Nephron (organoid): ENCODE results near the gene CRYZL1.

Experiments
- H3K27ac Mint-ChIP-seq, 3 experiments: 2 replicates each; pipeline ENCODE4 v1.8.0; 2020; ENCODE audit warnings: mixed read lengths in 3 of 3, mild to moderate bottlenecking in 2 of 3, moderate library complexity in 1 of 3
- H3K27me3 Mint-ChIP-seq: 2 replicates; pipeline ENCODE4 v1.8.0; 2021; ENCODE audit warnings: low read depth, mild to moderate bottlenecking, moderate library complexity, mixed read lengths
- H3K36me3 Mint-ChIP-seq: 2 replicates; pipeline ENCODE4 v1.8.0; 2020; ENCODE audit warnings: low read depth, mixed read lengths
- H3K4me1 Mint-ChIP-seq: 2 replicates; pipeline ENCODE4 v1.8.0; 2020; ENCODE audit warnings: mixed read lengths
- H3K4me3 Mint-ChIP-seq, 3 experiments: 2 replicates each; pipeline ENCODE4 v1.8.0; 2020; ENCODE audit warnings: mild to moderate bottlenecking in 3 of 3, mixed read lengths in 3 of 3, moderate library complexity in 2 of 3
- H3K9me3 Mint-ChIP-seq: 2 replicates; pipeline ENCODE4 v1.8.0; 2020; ENCODE audit warnings: mixed read lengths
- CTCF ChIP-seq, 3 experiments: fragments of 200-600 bp; sonication (generic); IDR thresholded peaks; one replicate each; pipeline ENCODE4 v1.5.0; 2021; ENCODE audit warnings: antibody characterized with exemption in 3 of 3; ENCODE audit not compliant: unreplicated experiment in 3 of 3

CRYZL1 gene

DNA sequence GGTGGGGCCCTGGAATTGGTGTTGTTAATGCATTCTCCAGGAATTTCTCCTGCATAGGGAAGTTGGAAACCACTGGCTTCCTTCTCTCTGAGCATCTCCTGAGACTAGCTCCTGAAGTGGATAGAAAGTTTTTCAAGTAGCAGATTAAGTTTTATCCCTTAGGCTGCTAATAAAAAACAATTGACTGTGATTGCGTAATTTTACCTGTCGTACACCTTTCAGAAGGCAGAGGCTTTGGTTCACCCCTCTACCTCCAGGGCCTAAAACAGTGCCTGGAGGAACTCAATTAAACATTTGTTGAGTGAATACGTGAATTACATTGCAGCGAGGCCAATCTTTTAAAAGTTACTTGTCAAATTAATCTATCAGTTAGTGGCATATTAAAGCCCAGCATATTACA lies 4.2 kb upstream of the CRYZL1 start:
- H3K27me3 Mint-ChIP-seq = no peaks in the 10 kb centered on the region
- H3K27ac Mint-ChIP-seq = no peak overlapping the region
- no peak for TF ChIP-seq CTCF (IDR thresholded peaks at IDR 0.05; ENCODE audit: unreplicated experiment in 3 of 3)
- no peak overlapping the region for H3K4me3 Mint-ChIP-seq
- no peaks in the 10 kb centered on the region for H3K36me3 Mint-ChIP-seq
- H3K9me3 Mint-ChIP-seq = no peaks in the 10 kb centered on the region
- peaks cover 25% of the 10 kb centered on the region for H3K4me1 Mint-ChIP-seq

GRCh38 chr21:33644383-33645074 lies 3.0 kb upstream of the CRYZL1 start:
- H3K9me3 Mint-ChIP-seq = no peaks in the 10 kb centered on the region
- TF ChIP-seq CTCF (IDR thresholded peaks at IDR 0.05; ENCODE audit: unreplicated experiment in 3 of 3) = no peak

GRCh38 chr21:33643658-33644311 lies 2.2 kb upstream of the CRYZL1 start:
- H3K9me3 Mint-ChIP-seq = no peaks in the 10 kb centered on the region
- H3K27me3 Mint-ChIP-seq = no peaks in the 10 kb centered on the region
- peaks cover 14% of the 10 kb centered on the region for H3K4me1 Mint-ChIP-seq
- peaks cover 4% of the 10 kb centered on the region for H3K36me3 Mint-ChIP-seq
- H3K27ac Mint-ChIP-seq = peak overlapping the region; percentile 80 to 91 (median 86)
- TF ChIP-seq CTCF (IDR thresholded peaks at IDR 0.05; ENCODE audit: unreplicated experiment in 3 of 3) = no peak
- H3K4me3 Mint-ChIP-seq = peak overlapping the region; percentile 93 to 99 (median 99)

More at GRCh38 chr21:33644383-33645074, 3.0 kb upstream of the CRYZL1 start:
- Mint-ChIP-seq H3K4me3 (peak overlapping the region; percentile 93 to 99 (median 99)), H3K27me3 (no peaks in the 10 kb centered on the region), H3K27ac (peak overlapping the region; percentile 48 to 91 (median 80)), H3K4me1 (peaks cover 17% of the 10 kb centered on the region), H3K36me3 (no peaks in the 10 kb centered on the region)

- no peak for TF ChIP-seq CTCF (IDR thresholded peaks at IDR 0.05; ENCODE audit: unreplicated experiment in 3 of 3)
- Mint-ChIP-seq H3K27me3 (no peaks in the 10 kb centered on the region), H3K9me3 (no peaks in the 10 kb centered on the region), H3K4me3 (peak overlapping the region; percentile 93 to 99 (median 99)), H3K4me1 (peaks cover 14% of the 10 kb centered on the region), H3K27ac (peak overlapping the region; percentile 80 to 91 (median 86)), H3K36me3 (peaks cover 4% of the 10 kb centered on the region)
These were observed 1.5 kb upstream of the CRYZL1 start for GRCh38 chr21:33642896-33643657.

GRCh38 chr21:33642027-33642895 lies 720 bp upstream of the CRYZL1 start, which contains the start of gene ITSN1:
ITSN1 (plus strand) TSS chr21:33642501; CDS start chr21:33718829, 76,328 bp downstream.
- Mint-ChIP-seq H3K4me3 (peak within 1 kb of the TSS; percentile 93 to 99 (median 99)), H3K27me3 (no peaks in the 10 kb centered on the region), H3K9me3 (no peaks in the 10 kb centered on the region), H3K36me3 (peaks cover 11% of the 10 kb centered on the region), H3K27ac (peak within 1 kb of the TSS; percentile 92 to 97 (median 96)), H3K4me1 (peaks cover 14% of the 10 kb centered on the region)
- no peak for TF ChIP-seq CTCF (IDR thresholded peaks at IDR 0.05; ENCODE audit: unreplicated experiment in 3 of 3)
